GM12892 (cell line): ENCODE data around the gene CBL.

Source experiments
- POLR2A ChIP-seq: IDR thresholded peaks from 2 replicates; pipeline ENCODE4 v1.6.1; 2011; ENCODE audit warnings: low read depth, low read length, control low read depth
- POLR2AphosphoS5 ChIP-seq: IDR thresholded peaks from 2 replicates; pipeline ENCODE4 v1.6.1; 2011; ENCODE audit warnings: low read depth, low read length, control low read depth

DNA sequence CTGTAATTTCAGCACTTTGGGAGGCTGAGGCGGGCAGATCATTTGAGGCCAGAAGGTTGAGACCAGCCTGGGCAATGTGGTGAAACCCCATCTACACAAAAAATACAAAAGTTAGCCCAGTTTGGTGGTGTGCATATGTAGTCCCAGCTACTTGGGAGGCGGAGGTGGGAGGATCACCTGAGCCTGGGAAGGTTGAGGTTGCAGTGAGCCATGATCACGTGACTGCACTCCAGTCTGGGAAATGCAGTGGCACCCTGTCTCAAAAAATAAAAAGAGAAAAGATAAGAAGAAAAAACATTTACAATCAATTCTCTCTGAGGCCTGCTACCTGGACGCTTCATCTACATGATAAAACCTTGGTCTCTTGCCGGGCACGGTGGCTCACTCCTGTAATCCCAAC lies 7.2 kb upstream of the CBL start:
- TF ChIP-seq POLR2A, result no peak
- TF ChIP-seq POLR2AphosphoS5, result no peak
